ENCODE results near the gene RBM33.

Gene RBM33

DNA sequence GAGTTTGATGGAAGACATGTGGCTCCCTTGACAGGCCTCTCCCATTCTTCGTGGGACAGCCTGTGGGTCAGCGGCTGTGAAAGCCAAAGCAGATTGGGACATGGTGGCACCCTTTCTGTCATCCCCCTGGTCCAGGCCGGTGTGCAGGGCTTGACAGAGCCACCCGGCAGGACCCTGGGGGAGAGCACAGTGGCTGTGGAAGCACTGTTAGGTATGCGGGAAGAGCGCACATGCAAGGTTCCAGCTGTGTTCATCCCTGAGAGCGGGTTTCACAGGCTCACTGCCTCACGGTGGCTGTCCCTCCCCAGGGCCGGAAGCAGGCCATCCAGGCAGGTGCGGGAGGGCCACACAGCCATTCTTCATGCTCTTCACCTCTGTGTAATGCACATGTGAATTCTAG, 138.0 kb downstream of the RBM33 start:
- H3K4me3 ChIP-seq (ENCODE audit: low read length): no peak overlapping the region
- TF ChIP-seq EZH2phosphoT487 (IDR thresholded peaks at IDR 0.05; ENCODE audit: low read length) (no peak), EZH2 (optimal IDR thresholded peaks at IDR 0.05; ENCODE audit: low read depth, low read length) (no peak)
- TF ChIP-seq, protein P1, sequence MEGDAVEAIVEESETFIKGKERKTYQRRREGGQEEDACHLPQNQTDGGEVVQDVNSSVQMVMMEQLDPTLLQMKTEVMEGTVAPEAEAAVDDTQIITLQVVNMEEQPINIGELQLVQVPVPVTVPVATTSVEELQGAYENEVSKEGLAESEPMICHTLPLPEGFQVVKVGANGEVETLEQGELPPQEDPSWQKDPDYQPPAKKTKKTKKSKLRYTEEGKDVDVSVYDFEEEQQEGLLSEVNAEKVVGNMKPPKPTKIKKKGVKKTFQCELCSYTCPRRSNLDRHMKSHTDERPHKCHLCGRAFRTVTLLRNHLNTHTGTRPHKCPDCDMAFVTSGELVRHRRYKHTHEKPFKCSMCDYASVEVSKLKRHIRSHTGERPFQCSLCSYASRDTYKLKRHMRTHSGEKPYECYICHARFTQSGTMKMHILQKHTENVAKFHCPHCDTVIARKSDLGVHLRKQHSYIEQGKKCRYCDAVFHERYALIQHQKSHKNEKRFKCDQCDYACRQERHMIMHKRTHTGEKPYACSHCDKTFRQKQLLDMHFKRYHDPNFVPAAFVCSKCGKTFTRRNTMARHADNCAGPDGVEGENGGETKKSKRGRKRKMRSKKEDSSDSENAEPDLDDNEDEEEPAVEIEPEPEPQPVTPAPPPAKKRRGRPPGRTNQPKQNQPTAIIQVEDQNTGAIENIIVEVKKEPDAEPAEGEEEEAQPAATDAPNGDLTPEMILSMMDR (IDR thresholded peaks at IDR 0.05; ENCODE audit: low read length): no peak
- H3K9me2 ChIP-seq (replicated peaks; ENCODE audit: insufficient read depth, low read length): no peaks in the 10 kb centered on the region
- no peak overlapping the region for H3K9ac ChIP-seq (ENCODE audit: low read length)
- no peak for DNase-seq
- H2AFZ ChIP-seq (ENCODE audit: low read length): no peak overlapping the region
- H3K79me2 ChIP-seq (ENCODE audit: low read length): no peaks in the 10 kb centered on the region
- H3F3A ChIP-seq (ENCODE audit: insufficient read depth, low read length): no peaks in the 10 kb centered on the region
- H4K20me1 ChIP-seq (ENCODE audit: insufficient read depth, low read length): no peaks in the 10 kb centered on the region
- no peak overlapping the region for H3K4me2 ChIP-seq (ENCODE audit: low read depth, low read length)
- no peaks in the 10 kb centered on the region for H3K9me3 ChIP-seq (replicated peaks; ENCODE audit: insufficient read depth, low read length)
- peaks cover 11% of the 10 kb centered on the region; the same call in 1 of the 2 replicates for H3K36me3 ChIP-seq (replicated peaks; ENCODE audit: insufficient read depth, low read length)
- H3K27ac ChIP-seq (ENCODE audit: low read length): no peak overlapping the region
- H3K4me1 ChIP-seq (ENCODE audit: low read length): no peaks in the 10 kb centered on the region
- no peaks in the 10 kb centered on the region for H3K27me3 ChIP-seq (replicated peaks; ENCODE audit: insufficient read depth, low read length)

DNA sequence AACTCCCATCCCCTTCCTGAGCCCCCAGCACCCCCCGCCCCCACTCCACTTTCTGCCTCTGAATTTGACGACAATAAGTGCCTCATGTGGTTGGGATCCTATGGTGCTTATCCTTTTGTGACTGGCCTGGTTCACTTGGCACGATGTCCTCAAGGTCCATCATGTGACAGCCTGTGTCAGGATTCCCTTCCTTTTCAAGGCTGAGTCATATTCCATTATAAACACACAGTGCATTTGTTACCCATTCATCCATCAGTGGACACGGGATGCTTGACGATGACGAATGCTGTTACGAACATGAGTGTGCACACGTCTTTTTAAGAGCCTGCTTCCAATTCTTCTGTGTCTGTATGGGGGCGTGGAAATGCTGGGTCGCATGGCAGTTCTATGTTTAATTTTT, 141.1 kb downstream of the RBM33 start:
- H4K20me1 ChIP-seq (ENCODE audit: insufficient read depth, low read length): no peaks in the 10 kb centered on the region
- no peak for DNase-seq

DNA sequence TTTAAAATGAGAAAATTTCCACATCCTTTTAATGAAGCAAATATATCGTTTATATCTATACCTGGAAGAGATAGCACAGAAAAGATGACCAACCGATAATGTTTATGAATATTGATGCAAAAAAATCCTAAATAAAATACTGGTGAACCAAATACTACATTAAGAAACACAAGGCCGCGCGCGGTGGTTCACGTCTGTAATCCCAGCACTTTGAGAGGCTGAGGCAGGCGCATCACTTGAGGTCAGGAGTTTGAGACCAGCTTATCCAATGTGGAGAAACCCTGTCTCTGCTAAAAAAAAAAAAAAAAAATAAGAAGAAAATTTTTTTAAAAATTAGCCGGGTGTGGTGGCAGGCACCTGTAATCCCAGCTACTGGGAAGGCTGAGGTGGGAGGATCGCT, 142.0 kb downstream of the RBM33 start:
- H3F3A ChIP-seq (ENCODE audit: insufficient read depth, low read length): no peaks in the 10 kb centered on the region; the same call in 1 of the 2 replicates
- no peaks in the 10 kb centered on the region for H3K4me1 ChIP-seq (ENCODE audit: low read length)
- no peaks in the 10 kb centered on the region for H3K79me2 ChIP-seq (ENCODE audit: low read length)
- H3K27ac ChIP-seq (ENCODE audit: low read length): no peak overlapping the region
- no peaks in the 10 kb centered on the region for H3K9me3 ChIP-seq (replicated peaks; ENCODE audit: insufficient read depth, low read length)
- H3K36me3 ChIP-seq (replicated peaks; ENCODE audit: insufficient read depth, low read length): 0 out of 2 replicates have a peak, but pooled peaks cover 1% of the 10 kb centered on the region
- H3K4me2 ChIP-seq (ENCODE audit: low read depth, low read length): no peak overlapping the region
- no peaks in the 10 kb centered on the region for H3K9me2 ChIP-seq (replicated peaks; ENCODE audit: insufficient read depth, low read length)
- H3K9ac ChIP-seq (ENCODE audit: low read length): no peak overlapping the region
- H3K4me3 ChIP-seq (ENCODE audit: low read length): no peak overlapping the region
- no peak for DNase-seq
- H3K27me3 ChIP-seq (replicated peaks; ENCODE audit: insufficient read depth, low read length): no peaks in the 10 kb centered on the region
- H4K20me1 ChIP-seq (ENCODE audit: insufficient read depth, low read length): no peaks in the 10 kb centered on the region
- TF ChIP-seq, protein P1 (IDR thresholded peaks at IDR 0.05; ENCODE audit: low read length): no peak
- TF ChIP-seq EZH2phosphoT487 (IDR thresholded peaks at IDR 0.05; ENCODE audit: low read length) (no peak), EZH2 (optimal IDR thresholded peaks at IDR 0.05; ENCODE audit: low read depth, low read length) (no peak)
- no peak overlapping the region for H2AFZ ChIP-seq (ENCODE audit: low read length)

More for the DNA sequence above, 141.1 kb downstream of the RBM33 start:
- Histone ChIP-seq H3F3A (ENCODE audit: insufficient read depth, low read length) (no peaks in the 10 kb centered on the region; the same call in 1 of the 2 replicates), H3K36me3 (replicated peaks; ENCODE audit: insufficient read depth, low read length) (peaks cover 7% of the 10 kb centered on the region; the same call in 1 of the 2 replicates), H3K4me3 (ENCODE audit: low read length) (no peak overlapping the region), H3K4me1 (ENCODE audit: low read length) (no peaks in the 10 kb centered on the region), H3K27ac (ENCODE audit: low read length) (no peak overlapping the region), H3K27me3 (replicated peaks; ENCODE audit: insufficient read depth, low read length) (no peaks in the 10 kb centered on the region), H3K9me3 (replicated peaks; ENCODE audit: insufficient read depth, low read length) (no peaks in the 10 kb centered on the region), H3K9me2 (replicated peaks; ENCODE audit: insufficient read depth, low read length) (no peaks in the 10 kb centered on the region), H3K79me2 (ENCODE audit: low read length) (no peaks in the 10 kb centered on the region), H3K9ac (ENCODE audit: low read length) (no peak overlapping the region), H2AFZ (ENCODE audit: low read length) (no peak overlapping the region), H3K4me2 (ENCODE audit: low read depth, low read length) (no peak overlapping the region)
- TF ChIP-seq, protein P1 (IDR thresholded peaks at IDR 0.05; ENCODE audit: low read length): no peak
- TF ChIP-seq EZH2phosphoT487 (IDR thresholded peaks at IDR 0.05; ENCODE audit: low read length) (no peak), EZH2 (optimal IDR thresholded peaks at IDR 0.05; ENCODE audit: low read depth, low read length) (no peak)
